Measurements from ENCODE around the gene DOLPP1.

Gene DOLPP1

GRCh38 chr9:129063061-129063460 is 17.9 kb upstream of the DOLPP1 start:
- DNase-seq (ENCODE audit: low read depth in 1 of 2, low spot score in 1 of 2) = no peak
- H3K27me3 ChIP-seq (ENCODE audit: insufficient read depth, poor library complexity, severe bottlenecking) = no peaks in the 10 kb centered on the region
- H3K4me3 ChIP-seq (replicated peaks; ENCODE audit: insufficient read depth, low read length) = no peak overlapping the region
- no peak overlapping the region for H3K27ac ChIP-seq (replicated peaks)
- TF ChIP-seq GABPA (IDR thresholded peaks at IDR 0.05; ENCODE audit: low read depth) = no peak
- no peak for TF ChIP-seq SPI1 (IDR thresholded peaks at IDR 0.05; ENCODE audit: borderline replicate concordance, low read depth)
- no peak for TF ChIP-seq POLR2AphosphoS5 (IDR thresholded peaks at IDR 0.05; ENCODE audit: low read depth)
- TF ChIP-seq REST (IDR thresholded peaks at IDR 0.05; ENCODE audit: insufficient replicate concordance, low read depth) = no peak
- no peak for TF ChIP-seq CTCF (IDR thresholded peaks at IDR 0.05; ENCODE audit: insufficient read depth, low read length)

- Histone ChIP-seq H3K27ac (replicated peaks) (no peak overlapping the region), H3K27me3 (ENCODE audit: insufficient read depth, poor library complexity, severe bottlenecking) (no peaks in the 10 kb centered on the region), H3K4me3 (replicated peaks; ENCODE audit: insufficient read depth, low read length) (no peak overlapping the region)
- TF ChIP-seq CTCF (IDR thresholded peaks at IDR 0.05; ENCODE audit: insufficient read depth, low read length) (no peak), POLR2AphosphoS5 (IDR thresholded peaks at IDR 0.05; ENCODE audit: low read depth) (0 out of 2 replicates have a peak, but pooled peaks have one; percentile 15), SPI1 (IDR thresholded peaks at IDR 0.05; ENCODE audit: borderline replicate concordance, low read depth) (no peak)
- peak; percentile 50 to 59 for DNase-seq (ENCODE audit: low read depth in 1 of 2, low spot score in 1 of 2)
These were observed 16.4 kb upstream of the DOLPP1 start for GRCh38 chr9:129064499-129064908.

- Histone ChIP-seq H3K4me3 (replicated peaks; ENCODE audit: insufficient read depth, low read length) (no peak overlapping the region), H3K27ac (replicated peaks) (peak overlapping the region; percentile 74), H3K27me3 (ENCODE audit: insufficient read depth, poor library complexity, severe bottlenecking) (no peaks in the 10 kb centered on the region)
- no peak for DNase-seq (ENCODE audit: low read depth in 1 of 2, low spot score in 1 of 2)
- TF ChIP-seq POLR2AphosphoS5 (IDR thresholded peaks at IDR 0.05; ENCODE audit: low read depth) (no peak), SPI1 (IDR thresholded peaks at IDR 0.05; ENCODE audit: borderline replicate concordance, low read depth) (no peak), GABPA (IDR thresholded peaks at IDR 0.05; ENCODE audit: low read depth) (no peak), CTCF (IDR thresholded peaks at IDR 0.05; ENCODE audit: insufficient read depth, low read length) (no peak), REST (IDR thresholded peaks at IDR 0.05; ENCODE audit: insufficient replicate concordance, low read depth) (no peak)
These were observed 12.8 kb upstream of the DOLPP1 start for GRCh38 chr9:129068110-129068509.
